ENCODE results near the gene TIGD1. TPM values are rescaled to one million over a fixed set of nuclear protein-coding genes. Genes with fewer than 3 reads are reported as not detected.

Gene TIGD1
- total RNA-seq, 1 experiment from 2014 or later: 6.0 TPM

- no peak overlapping the region for H3K4me3 ChIP-seq (replicated peaks in 1 of 2; ENCODE audit: low read depth in 1 of 2, low read length in 2 of 2)
- RAD21 ChIA-PET (ENCODE audit: low non-redundant PET in 1 of 2, low total read pairs in 2 of 2, uncharacterized antibody in 2 of 2, unreplicated experiment in 2 of 2): no interaction called here
- BruUV-seq (replicated peaks): no TSS peak
- TF ChIP-seq JUND (IDR thresholded peaks at IDR 0.05) (no peak), FOSL1 (IDR thresholded peaks at IDR 0.05; ENCODE audit: low read depth) (no peak), CEBPB (IDR thresholded peaks at IDR 0.05; ENCODE audit: low read depth) (no peak), EGR1 (IDR thresholded peaks at IDR 0.05; ENCODE audit: low read depth) (no peak), POLR2AphosphoS5 (IDR thresholded peaks at IDR 0.05; ENCODE audit: low read depth, low read length) (no peak), RAD21 (IDR thresholded peaks at IDR 0.05; ENCODE audit: low read depth) (no peak), REST (IDR thresholded peaks at IDR 0.05; ENCODE audit: low read depth) (no peak), TCF7L2 (IDR thresholded peaks at IDR 0.05; ENCODE audit: borderline replicate concordance, extremely low read depth, insufficient read depth, insufficient read length) (no peak), EZH2 (IDR thresholded peaks at IDR 0.05) (no peak), SP1 (IDR thresholded peaks at IDR 0.05; ENCODE audit: low read depth) (no peak), POLR2A (IDR thresholded peaks at IDR 0.05; ENCODE audit: borderline replicate concordance, extremely low read depth, insufficient read depth, insufficient read length) (no peak), SRF (IDR thresholded peaks at IDR 0.05; ENCODE audit: low read depth) (no peak), ZNF274 (IDR thresholded peaks at IDR 0.05; ENCODE audit: low read depth, low read length) (no peak), YY1 (IDR thresholded peaks at IDR 0.05; ENCODE audit: extremely low read depth, insufficient replicate concordance, low read depth, low read length) (no peak), ELF1 (IDR thresholded peaks at IDR 0.05; ENCODE audit: borderline replicate concordance, low read depth) (no peak), EZH2phosphoT487 (IDR thresholded peaks at IDR 0.05; ENCODE audit: borderline replicate concordance) (no peak)
- CTCF ChIA-PET: interaction anchor here (1.2 kb wide), 1 partner anchor 612 kb away, joined by 3 read pairs; no protein-coding TSS in a partner anchor
- H2AFZ ChIP-seq (ENCODE audit: low read depth, low read length, poor library complexity, severe bottlenecking): no peak overlapping the region
- no peak overlapping the region for H3K4me2 ChIP-seq (ENCODE audit: low read length)
- no peaks in the 10 kb centered on the region for H4K20me1 ChIP-seq (ENCODE audit: insufficient read depth)
- H3K9me3 ChIP-seq (ENCODE audit: control insufficient read depth in 1 of 2, insufficient read depth in 1 of 2, low read depth in 1 of 2, low read length in 2 of 2): no peaks in the 10 kb centered on the region
- no peaks in the 10 kb centered on the region for H3K36me3 ChIP-seq (ENCODE audit: control insufficient read depth in 1 of 2, insufficient read depth in 2 of 2, low read length in 2 of 2)
- H3K4me1 ChIP-seq (ENCODE audit: control insufficient read depth in 1 of 2, insufficient read depth in 2 of 2, low read length in 2 of 2): no peaks in the 10 kb centered on the region
- no peaks in the 10 kb centered on the region for H3K79me2 ChIP-seq (ENCODE audit: insufficient read depth, low read length)
- DNase-seq (ENCODE audit: low read depth, low spot score) (no peak), ATAC-seq (no peak)
- no peaks in the 10 kb centered on the region for H3K27me3 ChIP-seq (ENCODE audit: insufficient read depth, low read length)
- no peak overlapping the region for H3K27ac ChIP-seq (ENCODE audit: low read depth, low read length)
- no peaks in the 10 kb centered on the region for H3K9me2 ChIP-seq (ENCODE audit: insufficient read depth)
- intact Hi-C loops (cut with micrococcal nuclease): no loop called here
- POLR2A ChIA-PET: no interaction called here
- H3K9ac ChIP-seq (ENCODE audit: low read length): no peak overlapping the region
Observed at GRCh38 chr2:232512602-232513001, 37.8 kb downstream of the TIGD1 start.
